IPS-20b (cell line): Measurements from ENCODE around the gene ADD3.

ENCODE experiments used
- H3K27ac ChIP-seq: one replicate; pipeline ENCODE4 v1.5.1; 2013; ENCODE audit warnings: low read length
- H3K27me3 ChIP-seq: 2 replicates; pipeline ENCODE4 v1.6.1; 2013; ENCODE audit warnings: mild to moderate bottlenecking, low read length, inconsistent platforms; ENCODE audit not compliant: insufficient read depth
- H3K36me3 ChIP-seq: 2 replicates; pipeline ENCODE4 v1.6.1; 2013; ENCODE audit warnings: low read depth, mild to moderate bottlenecking, inconsistent platforms, low read length, moderate library complexity; ENCODE audit not compliant: insufficient read depth
- H3K4me1 ChIP-seq: 2 replicates; pipeline ENCODE4 v1.6.1; 2013; ENCODE audit warnings: mild to moderate bottlenecking, control low read depth, inconsistent platforms, low read length, moderate library complexity; ENCODE audit not compliant: insufficient read depth
- H3K4me3 ChIP-seq: 2 replicates; pipeline ENCODE4 v1.5.1; 2013; ENCODE audit warnings: mild to moderate bottlenecking, low read length, inconsistent platforms
- H3K9ac ChIP-seq: 2 replicates; pipeline ENCODE4 v1.6.1; 2013; ENCODE audit warnings: low read depth, mild to moderate bottlenecking, inconsistent platforms, low read length, moderate library complexity
- H3K9me3 ChIP-seq: 2 replicates; pipeline ENCODE4 v1.6.1; 2013; ENCODE audit warnings: mild to moderate bottlenecking, low read depth, low read length, inconsistent platforms; ENCODE audit not compliant: insufficient read depth

The ADD3 gene

DNA sequence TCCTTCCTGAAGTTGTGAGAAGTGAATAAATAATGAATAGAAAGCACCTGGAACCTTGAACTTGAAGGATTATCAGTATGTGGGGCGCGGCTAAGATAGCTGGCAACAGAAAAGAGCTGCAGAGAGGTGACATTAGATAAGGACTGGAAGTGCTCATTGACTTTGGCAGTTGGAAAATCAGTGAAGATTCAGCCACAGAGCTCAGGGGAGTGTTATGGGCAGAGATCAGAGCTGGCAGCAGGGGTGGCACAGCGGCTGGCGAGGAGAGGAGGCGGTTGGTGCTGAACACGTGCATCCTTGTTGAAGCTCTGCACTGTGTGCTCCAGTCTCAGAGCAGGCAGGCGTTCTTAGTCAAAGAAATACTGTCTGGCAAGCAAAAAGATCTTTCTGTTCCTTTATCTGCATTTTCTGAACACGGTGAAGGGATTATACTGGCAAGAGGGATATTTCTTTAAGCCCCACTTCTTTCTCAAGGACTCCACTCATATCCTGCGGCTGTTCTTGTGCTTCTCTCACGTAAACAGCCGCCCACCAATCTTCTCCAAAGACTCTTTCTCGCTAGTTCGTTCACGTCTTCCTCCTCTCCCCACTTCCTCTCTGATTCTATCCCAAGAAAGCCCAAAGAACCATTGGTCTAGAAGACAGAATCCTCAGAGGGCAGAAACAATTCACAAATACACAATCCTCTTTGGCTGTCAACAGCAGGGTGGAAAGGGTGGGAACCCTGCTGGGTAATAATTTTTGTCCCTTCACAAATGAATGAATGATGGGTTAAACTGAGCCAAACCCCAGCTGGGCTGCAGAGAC, 38.6 kb upstream of the ADD3 start:
- no peaks in the 10 kb centered on the region for H3K36me3 ChIP-seq
- no peaks in the 10 kb centered on the region for H3K9me3 ChIP-seq
- H3K4me1 ChIP-seq, result peaks cover 13% of the 10 kb centered on the region
- no peak overlapping the region for H3K27ac ChIP-seq
- no peaks in the 10 kb centered on the region for H3K27me3 ChIP-seq
- no peak overlapping the region for H3K4me3 ChIP-seq
- H3K9ac ChIP-seq, result no peak overlapping the region

DNA sequence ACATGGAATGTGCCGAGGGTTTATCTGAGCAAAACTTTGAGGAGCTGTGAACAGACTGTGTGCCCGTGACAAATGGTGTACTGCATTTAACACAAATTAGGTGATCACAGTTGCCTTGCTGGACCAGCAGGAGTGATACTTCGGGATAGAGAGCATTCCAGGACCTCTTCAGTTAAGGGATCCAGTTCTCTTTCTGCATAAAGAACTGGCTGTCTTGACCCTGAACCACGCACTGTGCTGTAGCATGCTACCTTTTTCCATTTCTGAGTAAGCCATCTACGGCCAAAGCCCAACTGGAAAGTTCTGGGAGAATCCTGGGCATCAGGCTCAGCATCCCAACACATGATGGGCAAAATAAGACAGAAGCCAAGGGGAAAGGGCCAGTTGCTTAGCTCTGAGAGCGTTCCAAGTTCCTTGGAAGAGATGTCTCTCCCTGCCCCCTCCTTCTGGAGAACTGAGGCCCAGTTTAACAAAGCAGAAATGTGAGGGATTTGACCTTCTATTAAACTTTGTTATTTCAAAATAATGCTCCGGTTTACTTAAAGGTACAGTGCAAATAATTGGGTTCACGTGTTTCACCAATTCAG, 37.9 kb upstream of the ADD3 start:
- Histone ChIP-seq H3K27ac (no peak overlapping the region), H3K9me3 (no peaks in the 10 kb centered on the region), H3K36me3 (no peaks in the 10 kb centered on the region), H3K9ac (no peak overlapping the region), H3K4me1 (peaks cover 13% of the 10 kb centered on the region), H3K27me3 (no peaks in the 10 kb centered on the region), H3K4me3 (no peak overlapping the region)

DNA sequence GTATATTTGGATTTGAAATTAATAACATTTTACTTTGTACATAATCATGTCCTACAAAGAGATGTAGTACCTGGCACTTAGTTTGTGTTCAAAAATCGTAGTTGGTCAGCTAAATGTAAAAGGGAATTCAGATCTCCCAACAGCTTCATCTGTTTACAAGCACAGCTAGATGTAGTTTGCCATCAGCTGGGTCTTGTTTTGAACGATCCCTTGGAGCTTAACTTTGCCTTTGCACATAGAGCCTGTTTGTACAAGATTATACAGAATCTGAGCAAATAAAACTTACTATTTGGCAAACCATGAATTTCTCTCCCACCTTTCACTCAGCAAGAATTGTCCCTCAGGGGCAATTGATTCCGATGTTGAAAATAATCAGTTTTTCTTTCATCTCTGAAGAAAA, 36.1 kb upstream of the ADD3 start:
- H3K4me3 ChIP-seq, result no peak overlapping the region
- no peaks in the 10 kb centered on the region for H3K36me3 ChIP-seq
- no peaks in the 10 kb centered on the region for H3K9me3 ChIP-seq
- peaks cover 17% of the 10 kb centered on the region for H3K4me1 ChIP-seq
- no peak overlapping the region for H3K9ac ChIP-seq
- no peaks in the 10 kb centered on the region for H3K27me3 ChIP-seq
- H3K27ac ChIP-seq, result no peak overlapping the region

DNA sequence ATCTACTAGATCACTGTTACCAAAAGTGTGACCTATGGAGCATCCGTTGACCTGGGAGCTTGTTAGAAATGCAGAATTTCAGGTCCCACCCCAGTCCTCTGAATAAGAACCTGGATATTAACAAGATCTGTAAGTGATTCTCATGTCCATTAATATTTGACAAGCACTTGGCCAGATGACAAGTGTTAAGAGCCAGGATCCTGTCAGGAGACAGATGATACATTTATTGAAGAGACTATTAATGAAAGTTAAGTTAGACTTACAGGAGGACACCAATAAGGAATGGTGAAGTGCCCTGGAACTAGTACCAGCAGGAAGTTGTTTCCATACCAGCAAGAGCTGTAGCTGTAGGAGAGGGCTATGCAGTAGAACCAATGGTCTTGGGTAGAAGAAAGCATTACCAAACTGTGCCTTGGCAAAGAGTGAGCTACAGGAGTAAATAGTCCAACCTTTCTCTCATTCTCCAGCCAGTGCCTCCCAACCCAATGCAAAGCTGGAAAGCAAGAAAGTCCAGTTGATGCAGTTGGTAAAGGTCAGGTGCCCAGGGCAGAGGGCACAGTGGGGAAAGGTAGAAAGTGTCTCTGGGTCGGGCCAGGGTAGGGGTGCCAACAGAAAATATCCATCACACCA, 35.3 kb upstream of the ADD3 start:
- no peak overlapping the region for H3K4me3 ChIP-seq
- H3K4me1 ChIP-seq, result peaks cover 9% of the 10 kb centered on the region; the same call in 1 of the 2 replicates
- no peaks in the 10 kb centered on the region for H3K36me3 ChIP-seq
- H3K9ac ChIP-seq, result no peak overlapping the region
- no peaks in the 10 kb centered on the region for H3K9me3 ChIP-seq
- H3K27me3 ChIP-seq, result no peaks in the 10 kb centered on the region
- no peak overlapping the region for H3K27ac ChIP-seq

DNA sequence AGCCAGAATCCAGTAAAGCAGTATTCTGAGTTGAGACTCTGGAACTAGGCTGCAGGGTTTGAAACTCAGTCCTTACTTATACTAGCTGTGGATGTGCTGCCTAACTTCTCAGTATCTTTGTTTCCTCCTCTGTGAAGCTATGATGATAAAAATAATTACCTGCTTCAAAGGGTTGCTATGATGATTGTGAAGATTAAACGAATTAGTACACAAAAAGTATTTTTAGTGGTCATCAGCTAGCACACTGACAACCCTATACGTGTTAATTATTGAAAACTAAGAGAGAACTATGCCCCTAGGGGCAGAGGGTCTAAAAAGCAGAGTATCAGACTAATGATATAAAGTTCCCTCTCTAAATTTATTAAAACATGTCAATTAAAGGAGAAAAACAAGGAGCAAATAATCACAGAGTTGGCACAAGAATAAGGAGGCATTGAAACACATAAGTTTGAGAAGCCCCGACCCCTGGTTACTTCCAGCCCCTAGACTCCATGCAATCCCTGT, 34.4 kb upstream of the ADD3 start:
- Histone ChIP-seq H3K36me3 (no peaks in the 10 kb centered on the region), H3K27me3 (no peaks in the 10 kb centered on the region), H3K9ac (no peak overlapping the region), H3K4me1 (0 out of 2 replicates have a peak, but pooled peaks cover 5% of the 10 kb centered on the region), H3K27ac (no peak overlapping the region), H3K9me3 (no peaks in the 10 kb centered on the region), H3K4me3 (no peak overlapping the region)

DNA sequence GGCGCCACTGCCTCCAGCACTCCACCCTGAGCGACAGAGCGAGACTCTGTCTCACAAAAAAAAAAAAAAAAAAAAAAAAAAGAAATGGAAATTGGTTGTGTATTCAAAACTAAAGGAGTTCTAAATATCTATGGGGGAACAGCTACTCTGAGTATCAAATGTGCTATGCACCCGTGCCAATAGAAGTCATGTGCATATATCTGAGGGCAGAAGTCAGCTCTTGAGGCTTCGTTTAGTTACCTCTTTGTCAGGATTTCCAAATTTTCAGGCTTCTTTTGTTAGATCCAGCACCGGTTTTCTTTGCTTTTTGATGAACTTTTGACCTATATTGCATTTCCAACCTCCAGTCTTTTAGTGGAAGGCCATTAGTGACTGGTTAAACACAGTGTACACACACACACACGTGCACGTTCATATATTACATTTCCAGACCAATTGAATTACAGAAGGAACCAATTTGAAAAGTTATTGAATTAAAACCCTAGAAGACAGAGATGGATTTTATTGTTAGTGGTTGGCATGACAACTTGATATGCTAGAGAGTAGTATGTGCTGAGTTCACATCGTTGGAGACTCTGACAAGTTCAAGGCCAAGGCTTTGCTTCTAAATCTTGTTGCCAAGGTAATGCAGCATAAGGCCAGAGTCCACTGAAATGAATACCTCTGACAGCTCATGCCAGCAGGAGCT, 33.1 kb upstream of the ADD3 start:
- Histone ChIP-seq H3K4me1 (0 out of 2 replicates have a peak, but pooled peaks cover 5% of the 10 kb centered on the region), H3K27me3 (no peaks in the 10 kb centered on the region), H3K9me3 (no peaks in the 10 kb centered on the region), H3K4me3 (no peak overlapping the region), H3K9ac (no peak overlapping the region), H3K36me3 (no peaks in the 10 kb centered on the region), H3K27ac (no peak overlapping the region)

DNA sequence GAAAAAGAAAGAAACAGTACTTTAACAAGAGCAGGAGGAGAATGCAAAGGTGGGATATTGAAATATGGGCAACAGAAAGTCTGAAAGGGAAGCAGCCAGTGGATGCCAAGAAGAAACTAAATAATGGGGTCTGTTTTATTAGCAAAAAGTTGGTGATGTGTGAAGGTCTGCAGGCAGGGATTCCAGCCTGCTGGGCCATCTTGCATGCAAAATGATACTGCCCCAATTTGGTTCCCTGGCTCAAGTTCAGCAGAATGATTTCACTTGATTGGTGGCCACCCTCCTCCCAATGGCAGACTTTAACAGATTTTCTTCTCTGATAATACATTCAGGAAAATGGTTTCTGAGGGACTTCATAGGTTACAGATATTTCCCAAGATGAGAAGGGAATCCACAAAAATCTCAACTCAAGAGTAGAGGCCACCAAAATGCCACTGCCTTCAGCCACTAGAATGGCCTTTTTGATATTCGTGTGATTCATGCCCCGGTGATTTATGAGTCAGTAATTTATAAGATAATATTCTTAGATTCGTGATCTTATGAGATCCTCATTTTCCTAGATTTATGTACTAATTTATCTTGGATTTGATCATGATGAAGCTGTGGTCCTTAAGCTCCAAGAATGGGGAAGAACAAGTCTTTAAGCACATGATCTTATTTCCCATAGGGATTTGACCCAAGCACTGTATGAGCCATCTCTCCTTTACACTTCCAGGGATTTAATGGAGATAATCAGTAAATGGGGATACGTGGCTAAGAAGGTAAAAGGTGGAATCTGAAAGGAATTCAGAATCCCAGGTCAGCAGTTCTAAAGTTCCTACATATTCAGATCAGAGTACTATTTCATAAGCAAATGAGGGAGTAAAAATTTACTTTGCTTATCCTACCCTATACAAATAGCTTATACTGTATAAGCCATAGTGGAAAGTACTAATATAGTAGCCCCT, 32.3 kb upstream of the ADD3 start:
- Histone ChIP-seq H3K27me3 (no peaks in the 10 kb centered on the region), H3K27ac (no peak overlapping the region), H3K4me3 (no peak overlapping the region), H3K4me1 (0 out of 2 replicates have a peak, but pooled peaks cover 5% of the 10 kb centered on the region), H3K36me3 (no peaks in the 10 kb centered on the region), H3K9me3 (no peaks in the 10 kb centered on the region), H3K9ac (no peak overlapping the region)

DNA sequence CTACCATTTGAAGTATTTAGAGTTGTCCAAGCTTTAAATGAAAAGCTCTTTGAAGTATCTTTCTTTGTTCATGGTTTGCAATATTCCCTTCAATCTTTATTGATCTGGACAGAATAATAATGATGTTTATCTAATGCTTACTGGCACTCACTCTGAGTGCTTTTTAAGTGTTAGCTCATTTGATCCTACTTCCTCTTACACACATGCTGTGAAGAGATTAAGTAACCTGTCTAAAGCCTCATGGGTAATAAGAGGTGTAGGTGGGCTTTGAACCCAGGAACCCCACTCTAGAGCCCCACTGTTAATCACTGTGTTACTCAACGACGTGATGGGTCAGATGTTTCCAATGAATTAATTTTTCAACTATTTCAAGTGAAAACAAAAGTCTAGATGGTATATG, 31.1 kb upstream of the ADD3 start:
- Histone ChIP-seq H3K9ac (no peak overlapping the region), H3K27ac (no peak overlapping the region), H3K27me3 (no peaks in the 10 kb centered on the region), H3K4me3 (no peak overlapping the region), H3K4me1 (0 out of 2 replicates have a peak, but pooled peaks cover 5% of the 10 kb centered on the region), H3K36me3 (no peaks in the 10 kb centered on the region), H3K9me3 (no peaks in the 10 kb centered on the region)

DNA sequence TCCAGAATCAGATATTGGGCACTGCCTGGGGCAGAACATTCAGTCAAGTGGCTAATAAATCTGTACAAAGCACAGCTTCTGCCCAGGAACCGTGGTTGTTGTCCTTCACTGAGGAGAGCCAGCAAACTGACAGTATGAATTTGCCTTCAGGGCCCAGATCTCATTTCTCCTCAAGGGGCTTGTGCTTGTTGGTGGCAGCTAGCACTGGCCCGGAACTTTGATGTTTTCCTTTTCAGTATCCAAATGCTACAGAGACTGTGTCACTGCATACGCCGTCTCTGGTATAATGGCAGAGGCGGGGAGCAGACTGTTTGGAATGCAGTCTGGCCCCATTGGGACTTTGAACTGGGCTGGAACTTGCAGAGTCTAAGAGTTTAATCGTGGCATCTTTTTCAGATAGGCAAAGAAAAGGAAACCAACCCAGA, 30.4 kb upstream of the ADD3 start:
- Histone ChIP-seq H3K27ac (no peak overlapping the region), H3K4me1 (0 out of 2 replicates have a peak, but pooled peaks cover 5% of the 10 kb centered on the region), H3K9me3 (no peaks in the 10 kb centered on the region), H3K9ac (no peak overlapping the region), H3K4me3 (no peak overlapping the region), H3K36me3 (no peaks in the 10 kb centered on the region), H3K27me3 (no peaks in the 10 kb centered on the region)

DNA sequence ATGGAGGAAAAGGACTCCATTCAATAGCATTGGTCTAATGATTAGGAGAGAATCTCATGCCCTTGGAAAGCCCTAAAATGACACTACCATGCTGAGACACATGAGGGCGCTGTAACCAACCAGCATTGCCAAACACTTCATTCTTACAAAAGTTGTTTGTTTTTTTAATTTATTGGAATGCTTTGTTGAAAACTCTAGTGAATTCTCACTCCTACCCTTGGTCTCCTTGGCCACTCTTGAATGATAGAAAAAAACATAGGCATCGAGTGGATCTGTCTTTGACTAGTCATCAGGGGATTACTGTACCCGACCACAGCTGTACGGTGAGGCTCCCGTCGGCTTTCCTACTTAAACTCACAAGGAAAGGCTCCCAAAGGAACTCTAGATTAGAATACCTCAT, 29.3 kb upstream of the ADD3 start:
- 0 out of 2 replicates have a peak, but pooled peaks cover 5% of the 10 kb centered on the region for H3K4me1 ChIP-seq
- no peaks in the 10 kb centered on the region for H3K36me3 ChIP-seq
- no peaks in the 10 kb centered on the region for H3K27me3 ChIP-seq
- H3K4me3 ChIP-seq, result no peak overlapping the region
- H3K9me3 ChIP-seq, result no peaks in the 10 kb centered on the region
- no peak overlapping the region for H3K27ac ChIP-seq
- H3K9ac ChIP-seq, result no peak overlapping the region
